Measurements from ENCODE around the gene GARIN5A.

GARIN5A gene

DNA sequence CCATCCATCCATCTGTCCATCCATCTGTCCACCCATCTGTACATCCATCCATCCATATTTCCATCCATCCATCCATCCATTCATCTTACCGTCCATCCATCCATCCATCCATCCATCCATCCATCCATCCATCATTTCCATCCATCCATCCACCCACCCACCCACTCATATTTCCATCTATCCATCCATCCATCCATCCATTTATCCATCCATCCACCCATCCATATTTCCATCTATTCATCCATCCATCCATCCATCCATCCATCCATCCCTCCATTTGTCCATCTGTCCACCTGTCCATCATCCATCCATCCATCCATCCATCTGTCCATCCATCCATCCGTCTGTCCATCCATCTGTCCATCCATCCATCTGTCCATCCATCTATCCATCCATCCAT lies 20.7 kb downstream of the GARIN5A start:
- TF ChIP-seq CTCF (IDR thresholded peaks at IDR 0.05; ENCODE audit: low read length, missing control alignments): no peak
- H3K4me3 ChIP-seq (replicated peaks; ENCODE audit: low read depth, low read length): no peak overlapping the region
- DNase-seq (ENCODE audit: low read depth): no peak

DNA sequence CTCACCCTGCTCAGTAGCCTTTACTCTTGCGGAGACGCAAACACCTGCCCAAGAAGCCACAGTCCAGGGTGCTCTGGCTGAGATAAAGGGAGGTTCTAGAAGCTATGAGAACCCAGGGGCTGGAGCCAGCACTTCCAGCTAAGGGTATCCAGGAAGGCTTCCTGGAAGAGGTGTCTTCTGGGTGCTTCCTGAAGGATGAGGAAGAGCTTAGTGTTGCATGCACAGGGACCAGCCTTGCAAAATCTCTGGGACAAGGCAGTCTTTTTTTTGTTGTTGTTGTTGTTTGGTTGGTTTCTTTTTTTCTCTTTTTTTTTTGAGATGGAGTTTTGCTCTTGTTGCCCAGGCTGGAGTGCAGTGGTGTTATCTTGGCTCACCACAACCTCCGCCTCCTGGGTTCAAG lies 23.4 kb downstream of the GARIN5A start:
- H3K4me3 ChIP-seq (replicated peaks; ENCODE audit: low read depth, low read length): no peak overlapping the region
- TF ChIP-seq CTCF (IDR thresholded peaks at IDR 0.05; ENCODE audit: low read length, missing control alignments): no peak
- DNase-seq (ENCODE audit: low read depth): no peak

DNA sequence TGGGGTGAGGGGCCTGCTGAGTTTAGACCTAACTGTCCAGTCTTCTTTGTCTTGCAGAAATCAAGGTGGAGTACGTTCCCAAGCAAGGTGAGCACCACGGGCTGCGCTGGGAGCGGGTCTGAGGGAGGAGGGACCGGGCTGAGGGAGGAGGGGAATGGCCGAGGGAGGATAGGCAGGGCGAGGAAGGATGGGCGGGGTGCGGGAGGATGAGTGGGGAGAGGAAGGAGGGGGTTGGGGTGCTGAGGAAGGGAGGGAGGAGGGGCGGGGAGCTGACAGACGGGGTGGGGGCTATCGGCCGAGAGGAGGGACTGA lies 25.5 kb downstream of the GARIN5A start:
- no peak overlapping the region for H3K4me3 ChIP-seq (replicated peaks; ENCODE audit: low read depth, low read length)
- TF ChIP-seq CTCF (IDR thresholded peaks at IDR 0.05; ENCODE audit: low read length, missing control alignments): no peak

GRCh38 chr19:50450369-50451222 lies 26.1 kb downstream of the GARIN5A start:
- H3K4me3 ChIP-seq (replicated peaks; ENCODE audit: low read depth, low read length): no peak overlapping the region
- no peak for TF ChIP-seq CTCF (IDR thresholded peaks at IDR 0.05; ENCODE audit: low read length, missing control alignments)
- DNase-seq (ENCODE audit: low read depth): no peak

More for the DNA sequence above, 25.5 kb downstream of the GARIN5A start:
- no peak for DNase-seq (ENCODE audit: low read depth)

- no peak for DNase-seq (ENCODE audit: low read depth)
- TF ChIP-seq CTCF (IDR thresholded peaks at IDR 0.05; ENCODE audit: low read length, missing control alignments): no peak
These were observed 27.3 kb downstream of the GARIN5A start for GRCh38 chr19:50449236-50449899.

DNA sequence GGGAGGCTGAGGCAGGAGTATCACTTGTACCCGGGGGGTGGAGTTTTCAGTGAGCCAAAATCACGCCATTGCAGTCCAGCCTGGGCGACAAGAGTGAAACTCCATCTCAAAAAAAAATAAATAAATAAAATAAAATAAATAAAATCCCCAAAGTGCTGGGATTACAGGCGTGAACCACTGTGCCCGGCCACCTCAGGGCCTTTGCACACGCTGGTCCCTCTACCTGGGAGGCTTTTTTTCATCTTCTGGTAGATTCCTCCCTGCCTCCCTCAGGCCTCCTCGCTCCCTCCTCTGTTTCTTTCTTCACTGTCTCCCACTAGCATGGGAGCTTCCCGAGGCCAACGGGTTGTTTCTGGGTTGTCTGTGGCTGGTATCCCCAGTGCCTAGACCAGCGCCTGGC lies 28.9 kb downstream of the GARIN5A start:
- no peak for DNase-seq (ENCODE audit: low read depth)
- H3K4me3 ChIP-seq (replicated peaks; ENCODE audit: low read depth, low read length): no peak overlapping the region
- no peak for TF ChIP-seq CTCF (IDR thresholded peaks at IDR 0.05; ENCODE audit: low read length, missing control alignments)

More at GRCh38 chr19:50449236-50449899, 27.3 kb downstream of the GARIN5A start:
- H3K4me3 ChIP-seq (replicated peaks; ENCODE audit: low read depth, low read length): no peak overlapping the region
